Prostate gland (tissue), 2 donors: ENCODE measurements around the gene TMEM266.

Experiments
- POLR2AphosphoS5 ChIP-seq: sonication (generic); formaldehyde crosslinking; IDR thresholded peaks from one replicate; pipeline ENCODE4 v1.6.1; 2017; ENCODE audit warnings: antibody characterized with exemption
- TF ChIP-seq, protein P1 (sequence below), 4 experiments: fragments of 200-600 bp in 2 of 4; fragments of 450-650 bp in 2 of 4; sonication (generic) in 2 of 4; IDR thresholded peaks; 1 replicate in 3 of 4; 2 replicates in 1 of 4; pipeline ENCODE4 v1.5.1; 2016 to 2019; ENCODE audit warnings: antibody characterized with exemption in 4 of 4, mild to moderate bottlenecking in 2 of 4, moderate library complexity in 2 of 4

DNA sequence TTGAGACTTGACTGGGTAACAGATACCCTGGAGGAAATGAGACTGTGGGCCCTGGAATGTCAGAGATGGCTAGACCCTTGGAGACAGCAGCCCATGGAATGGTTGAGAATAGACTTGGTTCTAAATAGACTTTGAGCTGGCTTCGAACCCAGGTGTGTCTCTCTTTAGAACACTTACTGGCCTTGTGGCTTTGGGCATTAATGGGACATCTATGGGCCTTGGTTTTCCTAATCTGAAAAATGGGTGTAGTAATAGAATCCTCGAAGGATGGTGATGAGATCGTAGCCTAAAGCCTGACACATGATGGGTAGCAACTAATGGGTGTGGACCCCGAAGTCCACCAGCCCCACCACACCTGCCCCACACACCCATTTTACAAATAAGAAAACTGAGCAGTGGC is 119.2 kb downstream of the TMEM266 start:
- TF ChIP-seq, protein P1, sequence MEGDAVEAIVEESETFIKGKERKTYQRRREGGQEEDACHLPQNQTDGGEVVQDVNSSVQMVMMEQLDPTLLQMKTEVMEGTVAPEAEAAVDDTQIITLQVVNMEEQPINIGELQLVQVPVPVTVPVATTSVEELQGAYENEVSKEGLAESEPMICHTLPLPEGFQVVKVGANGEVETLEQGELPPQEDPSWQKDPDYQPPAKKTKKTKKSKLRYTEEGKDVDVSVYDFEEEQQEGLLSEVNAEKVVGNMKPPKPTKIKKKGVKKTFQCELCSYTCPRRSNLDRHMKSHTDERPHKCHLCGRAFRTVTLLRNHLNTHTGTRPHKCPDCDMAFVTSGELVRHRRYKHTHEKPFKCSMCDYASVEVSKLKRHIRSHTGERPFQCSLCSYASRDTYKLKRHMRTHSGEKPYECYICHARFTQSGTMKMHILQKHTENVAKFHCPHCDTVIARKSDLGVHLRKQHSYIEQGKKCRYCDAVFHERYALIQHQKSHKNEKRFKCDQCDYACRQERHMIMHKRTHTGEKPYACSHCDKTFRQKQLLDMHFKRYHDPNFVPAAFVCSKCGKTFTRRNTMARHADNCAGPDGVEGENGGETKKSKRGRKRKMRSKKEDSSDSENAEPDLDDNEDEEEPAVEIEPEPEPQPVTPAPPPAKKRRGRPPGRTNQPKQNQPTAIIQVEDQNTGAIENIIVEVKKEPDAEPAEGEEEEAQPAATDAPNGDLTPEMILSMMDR (IDR thresholded peaks at IDR 0.05): no peak
- TF ChIP-seq POLR2AphosphoS5: no peak
